Left hindlimb (tissue), 1 donor: ENCODE results near the gene OPTN.
"Not testable (repeated sequence)": the region's sequence is repeated elsewhere in the genome, so short reads cannot be mapped to it uniquely, and the experiment has no call there.

Experiments used
- DNase-seq: peaks from one replicate; pipeline ENCODE4 v3.0.0-alpha.2; 2018

The OPTN gene

DNA sequence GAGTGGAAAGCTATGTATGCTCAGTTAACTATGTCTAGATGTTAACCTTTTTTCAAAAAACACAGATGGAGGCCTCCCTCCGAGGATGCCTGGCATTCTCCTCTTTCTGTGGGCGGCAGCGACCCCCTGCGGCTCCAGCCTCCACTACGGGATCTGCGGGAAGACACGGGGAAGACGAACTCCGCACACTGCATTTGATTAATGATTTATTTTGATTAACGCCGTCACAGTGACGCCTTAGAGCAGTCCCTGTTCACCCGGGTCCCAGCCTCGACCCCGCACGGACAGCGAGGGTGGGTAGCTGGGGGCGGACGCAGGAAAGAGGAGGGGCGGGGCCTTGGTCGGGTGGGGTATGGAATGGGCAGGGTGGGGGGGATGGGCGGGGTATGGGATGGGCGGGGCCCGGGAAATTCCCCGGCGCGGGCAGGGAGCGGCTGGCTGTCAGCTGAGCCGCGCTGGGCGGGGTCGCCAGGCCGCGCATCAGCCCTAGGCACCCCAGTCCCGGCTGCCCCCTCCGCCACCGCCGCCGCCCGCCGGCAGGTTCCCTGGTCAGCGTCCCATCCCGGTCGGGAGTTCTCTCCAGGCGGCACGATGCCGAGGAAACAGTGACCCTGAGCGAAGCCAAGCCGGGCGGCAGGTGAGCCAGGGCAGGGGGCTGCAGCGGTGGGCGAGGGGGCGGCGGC lies at the start of gene OPTN:
Gene OPTN (plus strand): TSS at position 498 of the 683 bp plus-strand sequence. CDS start 8,960 bp downstream, outside the sequence.
- peak; percentile 91 for DNase-seq

GRCh38 chr10:13051126-13051694 lies 48.8 kb upstream of the OPTN start:
- no peak for DNase-seq

- not testable (repeated sequence) for DNase-seq
These were observed 46.8 kb upstream of the OPTN start for GRCh38 chr10:13053208-13053607.

DNA sequence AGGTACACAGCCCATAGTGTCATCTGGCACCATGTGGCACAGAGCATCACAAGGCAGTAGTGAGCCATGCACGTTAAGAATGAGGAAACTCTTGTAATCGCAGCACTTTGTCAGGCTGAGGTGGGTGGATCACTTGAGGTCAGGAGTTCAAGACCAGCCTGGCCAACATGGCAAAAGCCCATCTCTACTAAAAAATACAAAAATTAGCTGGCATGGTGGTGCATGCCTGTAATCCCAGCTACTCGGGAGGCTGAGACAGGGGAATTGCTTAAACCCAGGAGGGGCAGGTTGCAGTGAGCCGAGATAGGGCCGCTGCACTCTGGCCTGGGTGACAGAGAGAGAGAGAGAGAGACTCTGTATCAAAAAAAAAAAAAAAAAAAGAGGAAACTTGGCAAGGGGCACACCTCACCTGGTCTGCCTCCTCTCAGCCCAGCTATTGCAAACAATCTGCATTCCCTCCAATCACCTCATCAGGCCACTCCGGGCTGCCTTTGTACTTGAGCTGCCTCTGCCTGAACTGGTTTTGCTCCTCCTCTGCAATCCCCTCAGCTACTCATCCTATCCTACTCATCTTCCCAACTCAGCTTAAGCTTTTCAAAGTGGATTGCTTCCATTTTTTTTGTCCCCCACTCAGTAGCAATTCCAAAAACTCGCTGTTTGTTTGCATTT lies 46.0 kb upstream of the OPTN start:
- DNase-seq, result no peak

DNA sequence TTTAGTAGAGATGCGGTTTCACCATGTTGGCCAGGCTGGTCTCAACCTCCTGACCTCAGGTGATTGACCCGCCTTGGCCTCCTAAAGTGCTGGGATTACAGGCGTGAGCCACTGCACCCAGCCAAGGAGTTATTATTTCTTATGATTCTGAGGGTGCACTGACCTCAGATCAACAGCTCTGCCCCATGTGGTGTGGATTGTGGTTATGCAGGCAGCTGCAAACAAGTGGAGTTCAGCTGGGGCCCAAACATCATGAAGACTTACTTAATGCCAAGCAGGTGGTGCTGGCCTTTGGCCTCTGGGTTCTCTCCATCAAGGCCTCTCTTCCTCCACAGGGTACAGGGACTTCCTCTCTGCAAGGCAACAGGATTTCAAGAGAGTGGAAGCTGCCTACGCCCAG lies 45.1 kb upstream of the OPTN start:
- no peak for DNase-seq

- no peak for DNase-seq
These were observed 43.4 kb upstream of the OPTN start for GRCh38 chr10:13056456-13057077.

- DNase-seq, result no peak
These were observed 37.2 kb upstream of the OPTN start for GRCh38 chr10:13062803-13063202.

- no peak for DNase-seq
These were observed 33.4 kb upstream of the OPTN start for GRCh38 chr10:13066527-13066926.

- DNase-seq, result no peak
These were observed 32.5 kb upstream of the OPTN start for GRCh38 chr10:13067431-13067830.

GRCh38 chr10:13068071-13068470 lies 31.9 kb upstream of the OPTN start:
- no peak for DNase-seq

DNA sequence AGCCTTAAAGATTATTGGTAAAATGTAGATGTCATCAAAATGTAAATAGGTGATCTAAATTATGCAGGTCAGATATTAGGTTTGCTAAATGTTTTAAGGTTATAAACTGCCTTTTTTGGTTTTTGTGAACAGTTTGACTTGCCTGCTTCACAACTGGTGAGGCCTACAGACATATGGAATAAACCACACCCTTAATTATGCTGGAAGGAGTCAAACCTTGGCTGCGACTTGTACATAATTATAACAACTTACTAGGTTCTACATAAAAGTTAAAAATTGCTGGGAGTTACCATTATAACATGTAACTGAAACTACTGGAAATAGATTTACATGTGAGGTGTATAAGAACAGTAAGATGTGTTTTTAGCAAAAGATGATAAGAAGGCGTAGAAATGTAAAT lies 31.5 kb upstream of the OPTN start:
- no peak for DNase-seq

DNA sequence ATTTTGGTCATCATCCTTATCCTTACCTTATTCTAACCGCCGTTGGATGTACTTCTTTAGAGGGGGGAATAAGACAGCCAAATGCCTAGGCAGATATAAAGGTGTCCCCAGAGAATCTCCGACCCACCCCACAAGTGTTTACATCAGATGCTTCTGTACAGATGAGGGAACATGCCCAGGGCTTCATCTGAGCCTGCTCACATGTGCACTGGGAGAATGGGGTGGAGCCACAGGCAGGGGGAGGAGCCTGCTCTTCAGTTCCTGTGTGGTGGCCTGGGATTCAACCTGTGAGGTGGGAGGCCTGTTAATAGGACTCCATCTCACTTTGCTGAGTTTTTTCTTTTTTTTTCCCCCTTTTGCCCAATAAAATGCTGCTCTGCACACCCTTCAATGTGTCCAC lies 27.6 kb upstream of the OPTN start:
- no peak for DNase-seq

DNA sequence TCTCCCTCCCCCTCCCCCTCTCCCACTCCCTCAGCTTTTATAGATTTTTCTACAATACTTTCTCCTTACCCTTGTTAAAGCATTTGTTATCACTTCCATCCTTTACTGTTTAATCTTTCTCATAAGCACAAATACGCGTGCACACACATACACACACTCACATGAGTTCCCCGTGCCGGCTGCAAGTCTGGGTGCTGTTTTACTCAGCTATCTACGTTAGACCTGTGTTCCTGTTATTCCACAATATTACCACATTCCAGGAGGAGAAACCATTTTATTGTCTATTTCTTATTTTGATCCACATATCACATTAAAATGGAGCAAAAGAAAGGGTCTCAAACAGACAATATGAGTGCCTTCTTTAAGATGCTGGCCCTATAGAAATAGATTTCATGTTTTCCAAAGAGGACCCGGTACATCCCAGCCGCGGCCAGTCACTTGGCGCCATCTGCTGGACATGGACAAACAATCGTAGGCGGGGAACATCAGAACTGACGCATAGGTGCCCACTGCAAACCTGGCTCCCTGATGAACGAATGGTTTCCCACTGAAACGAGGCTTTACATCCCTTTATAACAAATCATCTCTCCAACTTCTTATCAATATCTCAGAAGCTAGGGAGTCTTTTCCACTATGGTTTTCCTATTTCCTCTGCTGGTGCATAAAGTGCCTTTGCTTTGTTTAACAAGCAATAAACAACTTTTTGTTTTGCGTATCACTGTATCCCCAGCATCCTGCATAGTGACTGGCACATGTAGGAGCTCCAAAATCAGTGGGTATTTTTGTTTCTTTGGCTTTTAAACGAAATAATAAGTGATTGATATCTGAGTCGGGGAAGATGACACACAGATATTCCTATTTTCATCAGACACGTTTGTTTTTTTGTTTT lies 25.2 kb upstream of the OPTN start:
- DNase-seq, result peak; percentile 74

- no peak for DNase-seq
These were observed 20.8 kb upstream of the OPTN start for GRCh38 chr10:13078912-13079775.

DNA sequence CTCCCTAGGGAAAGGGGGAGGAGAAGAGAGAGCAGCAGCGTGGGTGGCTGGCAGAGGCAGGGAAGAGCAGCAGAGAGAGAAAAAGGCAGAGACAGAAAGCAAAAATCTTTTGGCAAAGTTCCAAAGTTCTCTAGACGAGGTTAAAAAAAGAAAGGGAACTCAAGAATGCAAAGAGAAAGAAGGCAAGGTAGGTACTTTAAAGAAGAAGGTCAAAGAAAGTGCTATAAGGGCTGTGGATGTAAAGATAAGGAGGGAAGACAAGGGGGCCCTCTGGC lies 20.2 kb upstream of the OPTN start:
- DNase-seq, result no peak

GRCh38 chr10:13080643-13081042 lies 19.3 kb upstream of the OPTN start:
- DNase-seq, result no peak

DNA sequence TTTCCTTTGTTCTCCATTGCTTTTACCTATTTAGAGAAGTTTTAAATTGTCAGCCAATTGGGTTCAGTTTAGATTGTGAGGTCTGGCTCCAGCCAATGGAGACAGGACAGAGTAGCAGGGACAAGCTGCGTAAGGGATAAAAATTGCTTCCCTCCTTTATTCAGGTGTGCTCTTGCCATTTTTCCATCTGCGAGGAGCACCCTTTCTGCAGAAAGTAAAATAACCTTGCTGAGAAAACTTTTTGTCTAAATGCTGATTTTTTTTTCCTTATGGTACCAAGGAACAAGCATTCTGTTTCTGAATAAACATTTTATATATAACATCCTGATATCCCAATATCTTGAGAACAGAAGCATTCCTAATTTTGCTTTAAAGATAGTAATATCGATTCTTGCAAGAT lies 16.3 kb upstream of the OPTN start:
- not testable (repeated sequence) for DNase-seq

DNA sequence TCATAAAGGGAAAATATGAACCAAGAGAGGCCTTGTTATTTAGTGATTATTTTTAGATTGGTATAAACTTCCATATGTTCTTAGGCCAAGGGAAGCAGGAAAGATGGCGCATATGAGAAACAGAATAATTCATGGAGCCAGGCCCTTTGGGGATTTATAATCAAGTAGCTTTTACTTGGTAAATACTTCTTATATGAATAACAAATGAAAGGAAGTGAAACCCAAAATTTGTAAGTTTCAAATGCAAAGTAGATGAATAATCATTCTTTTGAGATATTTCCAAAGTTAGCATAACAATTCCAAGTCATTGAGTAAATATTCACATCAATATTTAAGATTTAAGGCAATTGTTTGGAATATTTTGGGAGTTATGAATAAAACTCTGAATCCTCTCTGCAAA lies 13.9 kb upstream of the OPTN start:
- DNase-seq, result no peak

GRCh38 chr10:13087601-13087985 lies 12.4 kb upstream of the OPTN start:
- no peak for DNase-seq

GRCh38 chr10:13087986-13088618 lies 11.9 kb upstream of the OPTN start:
- no peak for DNase-seq

DNA sequence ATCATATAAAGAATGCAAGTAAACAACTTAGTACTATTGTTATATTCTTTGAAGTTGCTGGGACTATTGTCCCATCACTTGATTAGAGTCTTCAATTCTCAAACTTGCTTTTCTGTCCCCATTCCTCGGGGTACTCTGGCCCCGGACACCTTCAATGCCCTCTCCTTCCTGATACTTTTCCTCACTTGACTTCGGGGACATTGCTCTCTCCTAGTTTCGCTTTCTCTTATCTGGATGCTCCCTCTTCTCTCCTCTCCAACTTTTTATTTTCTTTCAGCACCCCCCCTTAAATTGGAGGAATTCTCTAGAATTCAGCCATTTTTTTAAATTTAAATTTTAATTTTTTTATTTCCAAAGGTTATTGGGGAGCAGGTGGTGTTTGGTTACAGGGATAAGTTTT lies 10.6 kb upstream of the OPTN start:
- no peak for DNase-seq

- DNase-seq, result no peak
These were observed 9.7 kb upstream of the OPTN start for GRCh38 chr10:13090289-13090688.
